ENCODE data around the gene C16orf90.

The C16orf90 gene, protein sequence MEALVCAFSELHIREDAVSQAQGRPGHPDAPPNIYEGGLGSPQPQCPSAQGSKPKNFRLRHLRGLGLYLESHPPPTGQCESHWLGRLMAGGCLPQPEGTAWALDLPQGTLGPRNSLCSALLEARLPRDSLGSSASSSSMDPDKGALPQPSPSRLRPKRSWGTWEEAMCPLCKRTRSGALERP

DNA sequence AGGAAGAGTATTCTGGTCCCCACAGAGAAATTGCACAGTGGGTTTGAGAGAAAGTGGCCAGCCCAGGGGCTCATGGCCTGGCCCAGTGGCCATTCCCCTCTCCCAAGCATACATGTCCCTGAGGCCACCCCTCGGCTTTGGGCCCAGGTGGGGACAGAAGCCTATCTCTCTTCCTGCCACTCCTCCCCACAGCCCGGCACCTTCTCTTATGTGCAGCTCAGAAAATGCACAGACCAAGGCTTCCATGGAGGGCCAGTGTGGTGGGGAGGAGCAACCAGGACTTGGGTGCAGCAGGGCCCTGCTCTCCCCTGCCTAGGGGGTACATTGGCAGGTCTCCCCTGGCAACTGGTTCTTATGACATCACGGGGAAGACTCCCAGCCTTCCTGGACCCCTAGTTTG is at the start of gene C16orf90:
TSS of gene C16orf90 (minus strand) at position 314 of the 400 bp plus-strand sequence. CDS start at position 246, 68 bp downstream.
- H3K4me3 ChIP-seq (ENCODE audit: low read length), result no peak within 1 kb of the TSS; the same call in 1 of the 2 replicates
- no peak within 1 kb of the TSS for H3K27ac ChIP-seq (ENCODE audit: low read length)
- no peaks in the 10 kb centered on the region for H3K27me3 ChIP-seq (ENCODE audit: control insufficient read depth, insufficient read depth, low read length)
- no peaks in the 10 kb centered on the region for H3K9me3 ChIP-seq (ENCODE audit: control insufficient read depth, insufficient read depth, low read length)
- no peaks in the 10 kb centered on the region for H3K4me1 ChIP-seq (ENCODE audit: control insufficient read depth, insufficient read depth, low read length)
- DNase-seq (ENCODE audit: low read depth, low spot score), result no peak
- no CpG with 5 or more reads among the region's 3 CpGs for WGBS (ENCODE audit: insufficient coverage, insufficient read length)
- no peaks in the 10 kb centered on the region; the same call in 1 of the 2 replicates for H3K36me3 ChIP-seq (ENCODE audit: control insufficient read depth, insufficient read depth, low read length)

- Histone ChIP-seq H3K4me1 (ENCODE audit: control insufficient read depth, insufficient read depth, low read length) (peaks cover 3% of the 10 kb centered on the region; the same call in 1 of the 2 replicates), H3K36me3 (ENCODE audit: control insufficient read depth, insufficient read depth, low read length) (no peaks in the 10 kb centered on the region), H3K27ac (ENCODE audit: low read length) (no peak overlapping the region), H3K27me3 (ENCODE audit: control insufficient read depth, insufficient read depth, low read length) (no peaks in the 10 kb centered on the region), H3K4me3 (ENCODE audit: low read length) (no peak overlapping the region), H3K9me3 (ENCODE audit: control insufficient read depth, insufficient read depth, low read length) (no peaks in the 10 kb centered on the region)
- WGBS (ENCODE audit: insufficient coverage, insufficient read length), result no CpG with 5 or more reads among the region's 6 CpGs
- no peak for DNase-seq (ENCODE audit: low read depth, low spot score)
Measured at GRCh38 chr16:3542601-3543373, 47.5 kb upstream of the C16orf90 start.

DNA sequence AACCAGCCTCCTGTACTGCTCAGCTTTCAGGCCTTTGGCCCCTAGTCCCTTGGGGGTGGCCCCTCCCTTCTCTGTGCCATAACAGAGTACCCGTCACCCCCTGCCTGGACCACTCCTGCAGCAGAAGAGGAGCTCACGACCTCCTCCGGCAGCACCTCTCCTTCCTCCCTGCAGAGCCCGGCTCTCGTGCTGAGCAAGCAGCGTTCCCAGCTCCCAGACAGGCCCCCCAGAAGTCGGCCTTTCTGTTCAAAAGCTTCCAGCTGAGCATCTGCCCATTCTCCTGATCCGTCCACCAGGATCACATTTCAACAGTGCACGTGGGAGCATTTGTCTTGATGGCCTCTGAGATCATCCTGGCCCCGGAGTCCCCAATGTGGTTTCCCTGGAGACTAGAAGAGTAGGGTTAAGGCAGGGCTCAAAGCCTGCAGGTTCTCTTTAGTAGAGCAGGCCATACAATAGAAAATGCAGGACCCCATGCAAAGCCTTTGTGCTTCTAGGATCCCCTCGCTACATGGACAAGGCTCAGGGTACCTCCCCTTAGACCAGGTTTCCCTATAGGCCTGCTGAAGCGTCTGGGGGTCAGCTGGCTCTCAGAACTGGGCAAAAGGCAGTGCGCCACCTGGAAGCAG is 46.4 kb upstream of the C16orf90 start:
- Histone ChIP-seq H3K9me3 (ENCODE audit: control insufficient read depth, insufficient read depth, low read length) (no peaks in the 10 kb centered on the region), H3K27me3 (ENCODE audit: control insufficient read depth, insufficient read depth, low read length) (no peaks in the 10 kb centered on the region), H3K36me3 (ENCODE audit: control insufficient read depth, insufficient read depth, low read length) (no peaks in the 10 kb centered on the region), H3K4me1 (ENCODE audit: control insufficient read depth, insufficient read depth, low read length) (peaks cover 3% of the 10 kb centered on the region; the same call in 1 of the 2 replicates), H3K27ac (ENCODE audit: low read length) (no peak overlapping the region), H3K4me3 (ENCODE audit: low read length) (no peak overlapping the region)
- DNase-seq (ENCODE audit: low read depth, low spot score), result no peak
- WGBS (ENCODE audit: insufficient coverage, insufficient read length), result no CpG with 5 or more reads among the region's 13 CpGs

GRCh38 chr16:3538222-3538621 is 42.9 kb upstream of the C16orf90 start:
- Histone ChIP-seq H3K27ac (ENCODE audit: low read length) (no peak overlapping the region), H3K4me1 (ENCODE audit: control insufficient read depth, insufficient read depth, low read length) (peaks cover 3% of the 10 kb centered on the region; the same call in 1 of the 2 replicates), H3K4me3 (ENCODE audit: low read length) (no peak overlapping the region), H3K9me3 (ENCODE audit: control insufficient read depth, insufficient read depth, low read length) (no peaks in the 10 kb centered on the region), H3K27me3 (ENCODE audit: control insufficient read depth, insufficient read depth, low read length) (no peaks in the 10 kb centered on the region), H3K36me3 (ENCODE audit: control insufficient read depth, insufficient read depth, low read length) (peaks cover 7% of the 10 kb centered on the region)
- DNase-seq (ENCODE audit: low read depth, low spot score), result no peak
- WGBS (ENCODE audit: insufficient coverage, insufficient read length), result no CpG with 5 or more reads among the region's 4 CpGs

DNA sequence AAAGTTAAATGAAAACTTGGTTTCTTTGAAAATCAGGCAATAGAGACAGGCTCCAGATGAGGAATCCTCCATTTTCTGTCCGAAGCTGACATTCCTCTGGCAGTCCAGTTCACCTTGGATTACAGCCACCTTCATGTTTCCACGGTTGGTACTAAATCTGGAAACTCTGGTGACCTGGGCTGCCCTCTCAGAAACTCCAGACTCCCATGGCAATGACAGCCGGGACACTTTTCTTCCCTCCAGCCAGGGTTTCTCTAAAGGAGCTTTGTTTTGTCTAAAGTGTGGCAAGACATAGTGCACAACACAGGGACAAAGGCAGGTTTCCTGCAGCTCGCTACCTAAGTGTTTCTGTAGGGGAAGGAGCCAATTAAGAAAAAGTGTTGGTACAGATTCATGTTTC is 41.6 kb upstream of the C16orf90 start:
- peaks cover 8% of the 10 kb centered on the region for H3K36me3 ChIP-seq (ENCODE audit: control insufficient read depth, insufficient read depth, low read length)
- H3K9me3 ChIP-seq (ENCODE audit: control insufficient read depth, insufficient read depth, low read length), result no peaks in the 10 kb centered on the region
- H3K4me3 ChIP-seq (ENCODE audit: low read length), result no peak overlapping the region
- DNase-seq (ENCODE audit: low read depth, low spot score), result no peak
- H3K4me1 ChIP-seq (ENCODE audit: control insufficient read depth, insufficient read depth, low read length), result no peaks in the 10 kb centered on the region; the same call in 1 of the 2 replicates
- no peaks in the 10 kb centered on the region for H3K27me3 ChIP-seq (ENCODE audit: control insufficient read depth, insufficient read depth, low read length)
- no peak overlapping the region for H3K27ac ChIP-seq (ENCODE audit: low read length)
- no CpG with 5 or more reads among the region's 4 CpGs for WGBS (ENCODE audit: insufficient coverage, insufficient read length)

DNA sequence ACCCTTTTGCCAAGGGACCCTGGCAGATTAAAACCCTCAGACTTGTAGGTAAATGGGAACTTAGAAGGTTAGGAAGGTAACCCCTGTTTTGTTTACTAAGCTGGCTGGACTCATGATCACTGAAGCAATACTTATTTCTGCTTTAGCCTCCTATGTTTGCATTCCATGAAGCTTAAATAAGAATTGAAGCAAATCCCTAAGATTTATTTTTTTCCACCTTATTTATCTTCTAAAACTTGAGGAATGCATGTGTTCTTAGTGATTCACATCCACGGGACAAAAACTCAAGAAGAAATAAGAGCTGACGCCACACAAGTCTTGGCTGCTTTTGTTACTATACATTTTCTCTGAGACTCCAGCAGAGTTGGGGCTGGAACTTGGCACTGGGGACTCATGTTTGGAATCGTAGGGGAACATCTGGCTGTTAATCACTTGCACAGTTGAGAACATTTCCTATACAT is 41.0 kb upstream of the C16orf90 start:
- Histone ChIP-seq H3K4me3 (ENCODE audit: low read length) (no peak overlapping the region), H3K27ac (ENCODE audit: low read length) (no peak overlapping the region), H3K36me3 (ENCODE audit: control insufficient read depth, insufficient read depth, low read length) (peaks cover 8% of the 10 kb centered on the region), H3K27me3 (ENCODE audit: control insufficient read depth, insufficient read depth, low read length) (no peaks in the 10 kb centered on the region), H3K4me1 (ENCODE audit: control insufficient read depth, insufficient read depth, low read length) (no peaks in the 10 kb centered on the region), H3K9me3 (ENCODE audit: control insufficient read depth, insufficient read depth, low read length) (no peaks in the 10 kb centered on the region)
- no peak for DNase-seq (ENCODE audit: low read depth, low spot score)
- WGBS (ENCODE audit: insufficient coverage, insufficient read length), result no CpG with 5 or more reads among the region's 3 CpGs

GRCh38 chr16:3534126-3534525 is 38.8 kb upstream of the C16orf90 start:
- DNase-seq (ENCODE audit: low read depth, low spot score), result no peak
- Histone ChIP-seq H3K36me3 (ENCODE audit: control insufficient read depth, insufficient read depth, low read length) (peaks cover 8% of the 10 kb centered on the region), H3K9me3 (ENCODE audit: control insufficient read depth, insufficient read depth, low read length) (no peaks in the 10 kb centered on the region), H3K27ac (ENCODE audit: low read length) (no peak overlapping the region), H3K27me3 (ENCODE audit: control insufficient read depth, insufficient read depth, low read length) (no peaks in the 10 kb centered on the region), H3K4me1 (ENCODE audit: control insufficient read depth, insufficient read depth, low read length) (no peaks in the 10 kb centered on the region), H3K4me3 (ENCODE audit: low read length) (no peak overlapping the region)
- WGBS (ENCODE audit: insufficient coverage, insufficient read length), result no CpG with 5 or more reads among the region's 10 CpGs

- H3K4me3 ChIP-seq (ENCODE audit: low read length), result no peak overlapping the region
- no peak overlapping the region for H3K27ac ChIP-seq (ENCODE audit: low read length)
- H3K9me3 ChIP-seq (ENCODE audit: control insufficient read depth, insufficient read depth, low read length), result no peaks in the 10 kb centered on the region
- no CpG with 5 or more reads among the region's 12 CpGs for WGBS (ENCODE audit: insufficient coverage, insufficient read length)
- no peak for DNase-seq (ENCODE audit: low read depth, low spot score)
- no peaks in the 10 kb centered on the region for H3K27me3 ChIP-seq (ENCODE audit: control insufficient read depth, insufficient read depth, low read length)
- no peaks in the 10 kb centered on the region for H3K4me1 ChIP-seq (ENCODE audit: control insufficient read depth, insufficient read depth, low read length)
- peaks cover 8% of the 10 kb centered on the region for H3K36me3 ChIP-seq (ENCODE audit: control insufficient read depth, insufficient read depth, low read length)
Measured at GRCh38 chr16:3532741-3533140, 37.5 kb upstream of the C16orf90 start.

- Histone ChIP-seq H3K4me3 (ENCODE audit: low read length) (no peak overlapping the region), H3K4me1 (ENCODE audit: control insufficient read depth, insufficient read depth, low read length) (no peaks in the 10 kb centered on the region), H3K9me3 (ENCODE audit: control insufficient read depth, insufficient read depth, low read length) (no peaks in the 10 kb centered on the region), H3K27me3 (ENCODE audit: control insufficient read depth, insufficient read depth, low read length) (no peaks in the 10 kb centered on the region), H3K36me3 (ENCODE audit: control insufficient read depth, insufficient read depth, low read length) (peaks cover 8% of the 10 kb centered on the region), H3K27ac (ENCODE audit: low read length) (no peak overlapping the region)
- WGBS (ENCODE audit: insufficient coverage, insufficient read length), result no CpG with 5 or more reads among the region's 12 CpGs
- DNase-seq (ENCODE audit: low read depth, low spot score), result no peak
Measured at GRCh38 chr16:3530371-3530914, 35.2 kb upstream of the C16orf90 start.

- Histone ChIP-seq H3K4me3 (ENCODE audit: low read length) (no peak overlapping the region), H3K36me3 (ENCODE audit: control insufficient read depth, insufficient read depth, low read length) (peaks cover 10% of the 10 kb centered on the region), H3K4me1 (ENCODE audit: control insufficient read depth, insufficient read depth, low read length) (no peaks in the 10 kb centered on the region), H3K9me3 (ENCODE audit: control insufficient read depth, insufficient read depth, low read length) (no peaks in the 10 kb centered on the region), H3K27me3 (ENCODE audit: control insufficient read depth, insufficient read depth, low read length) (no peaks in the 10 kb centered on the region), H3K27ac (ENCODE audit: low read length) (no peak overlapping the region)
- DNase-seq (ENCODE audit: low read depth, low spot score), result no peak
Measured at GRCh38 chr16:3529175-3529574, 33.9 kb upstream of the C16orf90 start.
